GM18498 (cell line): ENCODE results near the gene STIM2.
A peak's percentile ranks its signal among the peaks of the same experiment; 100 is the strongest.
"Not testable (repeated sequence)": the region's sequence is repeated elsewhere in the genome, so short reads cannot be mapped to it uniquely, and the experiment has no call there.

Experiments
- ATAC-seq: cut with Tn5 transposase; IDR thresholded peaks from one replicate; pipeline ENCODE4 v1.9.1; 2021; ENCODE audit warnings: mild to moderate bottlenecking, moderate library complexity; ENCODE audit not compliant: unreplicated experiment

Gene STIM2

GRCh38 chr4:26866781-26867180 lies 6.1 kb downstream of the STIM2 start:
- no peak for ATAC-seq

- ATAC-seq: no peak
These were observed 7.5 kb downstream of the STIM2 start for GRCh38 chr4:26867914-26868684.

GRCh38 chr4:26870576-26871262 lies 10.1 kb downstream of the STIM2 start:
- ATAC-seq: no peak

GRCh38 chr4:26871611-26872010 lies 11.0 kb downstream of the STIM2 start:
- no peak for ATAC-seq

GRCh38 chr4:26873391-26874026 lies 12.9 kb downstream of the STIM2 start:
- ATAC-seq: peak; percentile 93

- ATAC-seq: no peak
These were observed 13.5 kb downstream of the STIM2 start for GRCh38 chr4:26874110-26874509.

GRCh38 chr4:26877406-26877805 lies 16.8 kb downstream of the STIM2 start:
- no peak for ATAC-seq

GRCh38 chr4:26877961-26878360 lies 17.3 kb downstream of the STIM2 start:
- ATAC-seq: no peak

- ATAC-seq: no peak
These were observed 18.3 kb downstream of the STIM2 start for GRCh38 chr4:26878794-26879391.

- ATAC-seq: no peak
These were observed 19.2 kb downstream of the STIM2 start for GRCh38 chr4:26879805-26880204.

- no peak for ATAC-seq
These were observed 23.4 kb downstream of the STIM2 start for GRCh38 chr4:26884026-26884425.

- ATAC-seq: peak; percentile 57
These were observed 23.9 kb downstream of the STIM2 start for GRCh38 chr4:26884486-26884988.

- peak; percentile 80 for ATAC-seq
These were observed 25.3 kb downstream of the STIM2 start for GRCh38 chr4:26885912-26886274.

- ATAC-seq: no peak
These were observed 26.5 kb downstream of the STIM2 start for GRCh38 chr4:26887143-26887542.

GRCh38 chr4:26887809-26888208 lies 27.2 kb downstream of the STIM2 start:
- ATAC-seq: no peak

- no peak for ATAC-seq
These were observed 28.7 kb downstream of the STIM2 start for GRCh38 chr4:26889356-26889755.

GRCh38 chr4:26891054-26891453 lies 30.4 kb downstream of the STIM2 start:
- ATAC-seq: no peak

GRCh38 chr4:26891867-26892266 lies 31.2 kb downstream of the STIM2 start:
- ATAC-seq: no peak

- no peak for ATAC-seq
These were observed 32.0 kb downstream of the STIM2 start for GRCh38 chr4:26892480-26893150.

- ATAC-seq: no peak
These were observed 32.9 kb downstream of the STIM2 start for GRCh38 chr4:26893491-26893890.

- ATAC-seq: not testable (repeated sequence)
These were observed 34.2 kb downstream of the STIM2 start for GRCh38 chr4:26894881-26895280.
